NAMALWA (cell line): Measurements from ENCODE around the gene CRABP2.
A peak's percentile ranks its signal among the peaks of the same experiment; 100 is the strongest.

Experiments used
- DNase-seq: peaks from one replicate; pipeline ENCODE4 v3.0.0-alpha.2; 2015; ENCODE audit warnings: low spot score

The CRABP2 gene

GRCh38 chr1:156709031-156709430 is 3.6 kb upstream of the CRABP2 start:
- DNase-seq: no peak

- no peak for DNase-seq
These were observed 2.9 kb upstream of the CRABP2 start for GRCh38 chr1:156708218-156708661.

GRCh38 chr1:156707417-156708217 is 2.2 kb upstream of the CRABP2 start:
- no peak for DNase-seq

GRCh38 chr1:156706657-156707416 is 1.5 kb upstream of the CRABP2 start:
- DNase-seq: no peak

- peak; percentile 66 for DNase-seq
These were observed 704 bp upstream of the CRABP2 start for GRCh38 chr1:156705918-156706656.

GRCh38 chr1:156704930-156705320 is 458 bp downstream of the CRABP2 start:
- DNase-seq: no peak

GRCh38 chr1:156704166-156704711 is 1.1 kb downstream of the CRABP2 start:
- no peak for DNase-seq

- peak; percentile 46 for DNase-seq
These were observed 1.6 kb downstream of the CRABP2 start for GRCh38 chr1:156703741-156704140.

- no peak for DNase-seq
These were observed 2.0 kb downstream of the CRABP2 start for GRCh38 chr1:156703336-156703735.

GRCh38 chr1:156700736-156701531 is 4.4 kb downstream of the CRABP2 start:
- no peak for DNase-seq

- DNase-seq: no peak
These were observed 6.4 kb downstream of the CRABP2 start for GRCh38 chr1:156698995-156699394.

- DNase-seq: no peak
These were observed 7.9 kb downstream of the CRABP2 start for GRCh38 chr1:156697481-156697880.

GRCh38 chr1:156696755-156697154 is 8.6 kb downstream of the CRABP2 start:
- no peak for DNase-seq

GRCh38 chr1:156694690-156694962 is 10.8 kb downstream of the CRABP2 start:
- DNase-seq: no peak

GRCh38 chr1:156693848-156694689 is 11.3 kb downstream of the CRABP2 start:
- DNase-seq: no peak

- DNase-seq: no peak
These were observed 12.2 kb downstream of the CRABP2 start for GRCh38 chr1:156692925-156693847.

- DNase-seq: no peak
These were observed 12.9 kb downstream of the CRABP2 start for GRCh38 chr1:156692441-156692924.

GRCh38 chr1:156691665-156692440 is 13.5 kb downstream of the CRABP2 start:
- DNase-seq: no peak

GRCh38 chr1:156691191-156691590 is 14.2 kb downstream of the CRABP2 start:
- DNase-seq: no peak
